HL-60 (cell line): ENCODE results near the gene SEPTIN12.

Source experiments
- DNase-seq, 2 experiments: peaks; one replicate each; pipeline ENCODE4 v3.0.0-alpha.2; 2010 to 2020; ENCODE audit warnings: low read depth in 1 of 2, low spot score in 1 of 2
- H3K27ac ChIP-seq: fragments of 250-450 bp; sonication (Bioruptor Pico); replicated peaks from 2 replicates; pipeline ENCODE4 v1.5.1; 2020; ENCODE audit warnings: mild to moderate bottlenecking, moderate library complexity
- H3K27me3 ChIP-seq: fragments of 250-450 bp; sonication (Bioruptor Pico); 2 replicates; pipeline ENCODE4 v1.5.1; 2021; ENCODE audit warnings: mild to moderate bottlenecking, moderate library complexity; ENCODE audit not compliant: insufficient read depth, poor library complexity, severe bottlenecking
- H3K4me3 ChIP-seq: replicated peaks from 2 replicates; pipeline ENCODE4 v1.5.1; 2011; ENCODE audit warnings: mild to moderate bottlenecking, control low read depth, low read length; ENCODE audit not compliant: insufficient read depth
- CTCF ChIP-seq: IDR thresholded peaks from one replicate; pipeline ENCODE4 v1.5.1; 2011; ENCODE audit warnings: low read length, control low read depth, inconsistent platforms; ENCODE audit not compliant: insufficient read depth
- GABPA ChIP-seq: IDR thresholded peaks from 2 replicates; pipeline ENCODE4 v1.6.1; 2012; ENCODE audit warnings: low read depth
- POLR2AphosphoS5 ChIP-seq: IDR thresholded peaks from 2 replicates; pipeline ENCODE4 v1.6.1; 2012; ENCODE audit warnings: low read depth
- SPI1 ChIP-seq: IDR thresholded peaks from 2 replicates; pipeline ENCODE4 v1.6.1; 2012; ENCODE audit warnings: low read depth, mild to moderate bottlenecking, borderline replicate concordance
- TF ChIP-seq, protein P1 (sequence below): IDR thresholded peaks from 2 replicates; pipeline ENCODE4 v1.6.1; 2012; ENCODE audit warnings: low read depth; ENCODE audit not compliant: insufficient replicate concordance

The SEPTIN12 gene

DNA sequence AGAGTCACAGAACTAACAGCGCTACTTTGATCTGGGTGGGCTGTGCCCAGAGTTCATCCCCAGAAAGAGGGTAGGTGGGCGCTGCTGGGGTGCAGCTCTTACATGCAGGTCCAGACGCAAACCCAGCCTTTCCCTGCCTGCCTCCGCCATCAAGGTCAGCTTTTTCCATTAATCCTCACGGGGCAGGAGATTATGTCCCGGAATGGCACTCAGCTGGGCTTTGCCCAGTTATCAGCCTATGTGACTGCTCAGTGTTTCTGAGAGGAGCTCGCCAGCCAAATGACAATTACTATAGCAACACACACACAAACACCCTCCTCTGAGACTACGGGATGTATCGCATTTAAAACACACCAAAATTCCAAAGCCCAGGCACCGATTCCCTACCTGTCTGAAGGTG is 38.8 kb upstream of the SEPTIN12 start:
- TF ChIP-seq POLR2AphosphoS5 (no peak), SPI1 (no peak), GABPA (no peak), CTCF (no peak)
- TF ChIP-seq, protein P1, sequence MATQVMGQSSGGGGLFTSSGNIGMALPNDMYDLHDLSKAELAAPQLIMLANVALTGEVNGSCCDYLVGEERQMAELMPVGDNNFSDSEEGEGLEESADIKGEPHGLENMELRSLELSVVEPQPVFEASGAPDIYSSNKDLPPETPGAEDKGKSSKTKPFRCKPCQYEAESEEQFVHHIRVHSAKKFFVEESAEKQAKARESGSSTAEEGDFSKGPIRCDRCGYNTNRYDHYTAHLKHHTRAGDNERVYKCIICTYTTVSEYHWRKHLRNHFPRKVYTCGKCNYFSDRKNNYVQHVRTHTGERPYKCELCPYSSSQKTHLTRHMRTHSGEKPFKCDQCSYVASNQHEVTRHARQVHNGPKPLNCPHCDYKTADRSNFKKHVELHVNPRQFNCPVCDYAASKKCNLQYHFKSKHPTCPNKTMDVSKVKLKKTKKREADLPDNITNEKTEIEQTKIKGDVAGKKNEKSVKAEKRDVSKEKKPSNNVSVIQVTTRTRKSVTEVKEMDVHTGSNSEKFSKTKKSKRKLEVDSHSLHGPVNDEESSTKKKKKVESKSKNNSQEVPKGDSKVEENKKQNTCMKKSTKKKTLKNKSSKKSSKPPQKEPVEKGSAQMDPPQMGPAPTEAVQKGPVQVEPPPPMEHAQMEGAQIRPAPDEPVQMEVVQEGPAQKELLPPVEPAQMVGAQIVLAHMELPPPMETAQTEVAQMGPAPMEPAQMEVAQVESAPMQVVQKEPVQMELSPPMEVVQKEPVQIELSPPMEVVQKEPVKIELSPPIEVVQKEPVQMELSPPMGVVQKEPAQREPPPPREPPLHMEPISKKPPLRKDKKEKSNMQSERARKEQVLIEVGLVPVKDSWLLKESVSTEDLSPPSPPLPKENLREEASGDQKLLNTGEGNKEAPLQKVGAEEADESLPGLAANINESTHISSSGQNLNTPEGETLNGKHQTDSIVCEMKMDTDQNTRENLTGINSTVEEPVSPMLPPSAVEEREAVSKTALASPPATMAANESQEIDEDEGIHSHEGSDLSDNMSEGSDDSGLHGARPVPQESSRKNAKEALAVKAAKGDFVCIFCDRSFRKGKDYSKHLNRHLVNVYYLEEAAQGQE = no peak
- no peak overlapping the region for H3K4me3 ChIP-seq
- no peak for DNase-seq
- no peaks in the 10 kb centered on the region for H3K27me3 ChIP-seq
- no peak overlapping the region for H3K27ac ChIP-seq

GRCh38 chr16:4826526-4826925 is 38.4 kb upstream of the SEPTIN12 start:
- DNase-seq = no peak
- no peak for TF ChIP-seq CTCF
- no peak for TF ChIP-seq POLR2AphosphoS5
- no peak for TF ChIP-seq SPI1
- no peak for TF ChIP-seq GABPA
- TF ChIP-seq, protein P1 = no peak
- H3K4me3 ChIP-seq = no peak overlapping the region

DNA sequence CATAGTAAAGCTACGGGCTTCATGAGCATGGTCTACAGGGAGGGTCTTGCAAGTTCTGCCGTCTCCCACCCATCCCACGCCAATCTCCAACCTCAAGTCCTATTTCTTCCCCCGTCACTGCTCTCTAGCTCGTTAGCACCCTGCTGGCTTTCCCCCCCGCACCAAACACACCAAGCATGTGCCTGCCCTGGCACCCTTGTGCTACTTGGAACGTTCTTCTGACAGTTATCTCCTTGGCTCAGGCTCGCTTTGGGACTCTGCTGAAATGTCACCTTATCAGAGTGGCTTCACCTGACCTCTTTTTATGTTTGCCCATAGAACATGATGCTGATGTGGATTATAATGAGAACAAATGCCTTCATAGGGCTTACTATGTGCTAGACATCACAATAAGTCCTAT is 37.1 kb upstream of the SEPTIN12 start:
- TF ChIP-seq SPI1 = no peak
- TF ChIP-seq GABPA = no peak
- no peak for TF ChIP-seq POLR2AphosphoS5
- TF ChIP-seq CTCF = no peak
- TF ChIP-seq, protein P1 = no peak
- no peak for DNase-seq
- no peak overlapping the region for H3K4me3 ChIP-seq
- no peak overlapping the region for H3K27ac ChIP-seq
- H3K27me3 ChIP-seq = no peaks in the 10 kb centered on the region

More at GRCh38 chr16:4826526-4826925, 38.4 kb upstream of the SEPTIN12 start:
- Histone ChIP-seq H3K27me3 (no peaks in the 10 kb centered on the region), H3K27ac (no peak overlapping the region)
